ENCODE data around the gene SLC47A2.

The SLC47A2 gene

DNA sequence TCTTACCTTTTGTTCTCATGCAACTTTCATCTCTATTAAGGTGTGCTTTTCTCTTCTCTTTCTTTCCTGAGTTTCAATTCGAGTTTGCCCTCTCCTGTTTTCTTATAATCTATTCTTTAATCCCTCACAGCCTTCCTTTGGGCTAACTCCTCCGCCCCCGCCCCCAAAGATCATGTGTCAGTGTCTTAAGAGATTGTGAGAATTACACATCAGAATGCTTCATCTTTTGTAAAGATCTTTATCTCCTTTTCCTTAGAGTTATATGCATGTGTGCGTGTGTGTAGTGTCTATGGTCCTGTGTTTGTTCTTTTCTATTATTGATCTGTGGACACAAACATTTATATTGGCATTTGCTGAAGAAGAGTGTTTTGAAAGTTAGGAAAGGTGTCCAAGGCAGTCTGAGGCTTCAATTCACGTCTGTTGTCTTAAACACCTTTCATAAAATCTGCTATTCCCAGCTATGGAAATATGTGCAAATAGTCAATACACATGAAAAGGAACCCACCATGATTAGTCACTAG, 74.0 kb downstream of the SLC47A2 start:
- DNase-seq, result no peak

DNA sequence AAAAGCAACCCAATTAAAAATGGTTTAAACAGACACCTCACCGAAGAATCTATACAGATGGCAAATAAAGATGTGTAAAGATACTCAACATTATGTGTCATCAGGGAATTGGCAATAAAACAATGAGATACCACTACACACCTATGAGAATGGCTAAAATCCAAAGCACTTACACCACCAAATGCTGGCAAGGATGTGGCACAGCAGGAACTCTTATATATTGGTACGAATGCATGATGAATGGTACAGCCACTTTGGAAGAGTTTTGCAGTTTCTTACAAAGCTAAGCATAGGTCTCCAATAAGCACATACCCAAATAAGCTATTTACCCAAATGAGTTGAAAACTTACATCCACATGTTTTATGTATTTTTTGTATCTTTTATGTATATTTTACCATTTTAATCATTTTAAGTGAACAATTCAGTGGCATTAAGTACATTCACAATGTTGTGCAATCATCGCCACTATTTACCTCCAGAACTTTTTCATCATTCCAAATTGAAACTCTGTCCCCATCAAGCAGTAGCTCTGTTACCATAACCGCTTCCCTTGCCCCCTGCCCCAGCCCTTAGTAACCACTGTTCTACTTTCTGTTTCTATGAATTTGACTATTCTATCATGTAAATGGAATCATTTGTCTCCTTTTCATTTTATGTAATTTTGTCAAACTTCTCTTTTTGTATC, 74.6 kb downstream of the SLC47A2 start:
- peak; percentile 46 for DNase-seq

DNA sequence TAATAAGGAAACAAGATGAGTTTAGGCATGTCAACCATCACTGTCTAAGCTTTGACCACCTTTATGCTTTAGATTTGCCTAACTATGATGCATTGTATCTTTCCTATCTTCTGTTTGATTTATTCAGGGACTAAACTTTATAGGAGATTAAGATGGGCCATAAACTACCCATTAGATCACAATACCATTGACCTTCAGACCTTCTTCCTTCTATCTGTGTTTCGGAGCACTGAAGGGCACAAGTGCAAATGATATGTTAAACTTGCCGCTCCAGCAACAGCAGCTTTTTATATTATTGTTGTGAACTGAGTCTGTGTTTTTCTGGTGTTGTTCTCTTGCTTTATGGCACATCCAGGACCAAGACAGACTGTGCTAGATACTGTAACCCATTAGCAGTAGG, 84.5 kb downstream of the SLC47A2 start:
- no peak for DNase-seq

DNA sequence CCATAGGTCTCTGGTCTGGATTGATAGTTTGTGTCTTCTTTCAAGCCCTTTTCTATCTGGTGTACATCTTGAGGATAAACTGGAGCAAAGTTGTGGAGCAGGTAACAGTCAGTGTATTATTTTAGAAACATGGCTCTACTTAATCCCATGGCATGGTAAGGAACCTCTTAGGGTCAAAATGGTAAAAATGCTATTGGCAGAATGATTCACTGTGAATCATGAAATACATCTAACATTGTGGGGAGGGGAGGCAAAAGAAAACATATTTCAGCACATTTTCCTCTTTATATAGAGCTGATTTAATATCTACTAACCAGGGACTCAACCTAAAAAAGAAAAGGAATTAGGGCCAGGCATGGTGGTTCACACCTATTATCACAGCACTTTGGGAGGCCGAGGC, 85.7 kb downstream of the SLC47A2 start:
- DNase-seq, result no peak

DNA sequence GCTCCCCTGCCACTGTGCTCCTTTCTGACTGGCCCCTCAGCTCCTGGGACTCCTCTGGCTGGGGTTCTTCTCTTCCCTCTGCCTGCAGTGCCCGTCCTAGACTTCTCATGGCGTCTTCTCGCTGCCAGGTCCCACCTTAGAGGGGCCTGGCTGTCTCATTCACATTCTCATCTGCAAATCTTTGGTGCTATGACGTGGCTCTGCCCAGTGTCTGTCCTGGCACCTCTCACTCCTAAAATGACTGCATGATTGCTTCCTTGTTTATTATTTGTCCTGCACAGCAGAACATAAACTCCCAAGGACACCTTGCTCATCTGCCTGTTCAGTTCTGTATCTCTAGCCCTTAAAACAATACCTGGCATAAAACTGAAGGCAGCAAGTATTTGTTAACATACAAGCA, 86.3 kb downstream of the SLC47A2 start:
- DNase-seq, result no peak

DNA sequence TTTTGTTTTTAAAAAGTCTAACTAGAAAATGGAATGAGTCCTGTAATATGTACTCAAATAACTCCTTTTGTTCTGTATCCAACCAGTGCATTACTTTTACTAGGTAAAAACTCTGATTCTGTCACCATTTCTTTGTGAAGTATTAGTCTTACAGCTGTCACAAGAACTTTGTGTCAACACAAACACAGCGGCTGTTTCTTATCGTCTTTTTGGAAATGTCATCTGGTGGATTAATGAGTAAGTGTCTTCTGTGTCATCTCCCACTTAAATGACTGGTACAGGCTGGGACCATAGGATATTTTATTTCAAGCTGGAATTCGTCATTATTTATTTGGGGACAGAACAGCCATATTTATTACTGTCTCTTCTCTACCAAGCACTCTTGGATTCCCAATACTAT, 86.9 kb downstream of the SLC47A2 start:
- no peak for DNase-seq
